Prostate gland (tissue), 2 donors: ENCODE results near the gene RSU1.

ENCODE experiments used
- POLR2A ChIP-seq: fragments of 450-650 bp; IDR thresholded peaks from one replicate; pipeline ENCODE4 v1.6.1; 2016; ENCODE audit warnings: antibody characterized with exemption, mild to moderate bottlenecking
- TF ChIP-seq, protein P1 (sequence below), 4 experiments: fragments of 200-600 bp in 2 of 4; fragments of 450-650 bp in 2 of 4; sonication (generic) in 2 of 4; IDR thresholded peaks; 1 replicate in 3 of 4; 2 replicates in 1 of 4; pipeline ENCODE4 v1.5.1; 2016 to 2019; ENCODE audit warnings: antibody characterized with exemption in 4 of 4, mild to moderate bottlenecking in 2 of 4, moderate library complexity in 2 of 4

DNA sequence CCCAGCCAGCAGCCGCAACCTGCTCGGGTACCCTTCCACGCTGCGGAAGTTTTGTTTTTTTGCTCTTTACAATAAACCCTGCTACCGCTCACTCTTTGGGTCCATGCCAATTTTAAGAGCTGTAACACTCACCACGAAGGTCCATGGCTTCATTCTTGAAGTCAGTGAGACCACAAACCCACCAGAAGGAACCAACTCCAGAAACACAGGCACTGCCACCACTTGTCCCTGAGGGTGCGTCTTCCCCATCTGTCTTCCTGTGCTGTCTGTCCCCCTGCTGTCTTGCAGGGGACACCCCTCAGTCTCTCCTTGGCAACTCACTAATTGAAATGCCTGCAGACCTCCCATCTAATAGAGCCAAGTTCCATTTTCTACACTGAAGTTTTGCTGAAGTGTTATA, 48.5 kb upstream of the RSU1 start:
- TF ChIP-seq, protein P1, sequence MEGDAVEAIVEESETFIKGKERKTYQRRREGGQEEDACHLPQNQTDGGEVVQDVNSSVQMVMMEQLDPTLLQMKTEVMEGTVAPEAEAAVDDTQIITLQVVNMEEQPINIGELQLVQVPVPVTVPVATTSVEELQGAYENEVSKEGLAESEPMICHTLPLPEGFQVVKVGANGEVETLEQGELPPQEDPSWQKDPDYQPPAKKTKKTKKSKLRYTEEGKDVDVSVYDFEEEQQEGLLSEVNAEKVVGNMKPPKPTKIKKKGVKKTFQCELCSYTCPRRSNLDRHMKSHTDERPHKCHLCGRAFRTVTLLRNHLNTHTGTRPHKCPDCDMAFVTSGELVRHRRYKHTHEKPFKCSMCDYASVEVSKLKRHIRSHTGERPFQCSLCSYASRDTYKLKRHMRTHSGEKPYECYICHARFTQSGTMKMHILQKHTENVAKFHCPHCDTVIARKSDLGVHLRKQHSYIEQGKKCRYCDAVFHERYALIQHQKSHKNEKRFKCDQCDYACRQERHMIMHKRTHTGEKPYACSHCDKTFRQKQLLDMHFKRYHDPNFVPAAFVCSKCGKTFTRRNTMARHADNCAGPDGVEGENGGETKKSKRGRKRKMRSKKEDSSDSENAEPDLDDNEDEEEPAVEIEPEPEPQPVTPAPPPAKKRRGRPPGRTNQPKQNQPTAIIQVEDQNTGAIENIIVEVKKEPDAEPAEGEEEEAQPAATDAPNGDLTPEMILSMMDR (IDR thresholded peaks at IDR 0.05): no peak
- TF ChIP-seq POLR2A: no peak
